LNCaP clone FGC (cell line): ENCODE measurements around the gene CRKL.

Source experiments
- DNase-seq: peaks from one replicate; pipeline ENCODE4 v3.0.0-alpha.2; 2011; ENCODE audit warnings: low read depth
- H3K4me3 ChIP-seq: 2 replicates; pipeline ENCODE4 v1.5.1; 2011; ENCODE audit warnings: mild to moderate bottlenecking, low read depth, low read length, control low read depth
- CTCF ChIP-seq: IDR thresholded peaks from 2 replicates; pipeline ENCODE4 v1.5.1; 2012; ENCODE audit warnings: mild to moderate bottlenecking; ENCODE audit not compliant: control insufficient read depth, insufficient read depth; ENCODE audit errors: extremely low read depth

The CRKL gene

DNA sequence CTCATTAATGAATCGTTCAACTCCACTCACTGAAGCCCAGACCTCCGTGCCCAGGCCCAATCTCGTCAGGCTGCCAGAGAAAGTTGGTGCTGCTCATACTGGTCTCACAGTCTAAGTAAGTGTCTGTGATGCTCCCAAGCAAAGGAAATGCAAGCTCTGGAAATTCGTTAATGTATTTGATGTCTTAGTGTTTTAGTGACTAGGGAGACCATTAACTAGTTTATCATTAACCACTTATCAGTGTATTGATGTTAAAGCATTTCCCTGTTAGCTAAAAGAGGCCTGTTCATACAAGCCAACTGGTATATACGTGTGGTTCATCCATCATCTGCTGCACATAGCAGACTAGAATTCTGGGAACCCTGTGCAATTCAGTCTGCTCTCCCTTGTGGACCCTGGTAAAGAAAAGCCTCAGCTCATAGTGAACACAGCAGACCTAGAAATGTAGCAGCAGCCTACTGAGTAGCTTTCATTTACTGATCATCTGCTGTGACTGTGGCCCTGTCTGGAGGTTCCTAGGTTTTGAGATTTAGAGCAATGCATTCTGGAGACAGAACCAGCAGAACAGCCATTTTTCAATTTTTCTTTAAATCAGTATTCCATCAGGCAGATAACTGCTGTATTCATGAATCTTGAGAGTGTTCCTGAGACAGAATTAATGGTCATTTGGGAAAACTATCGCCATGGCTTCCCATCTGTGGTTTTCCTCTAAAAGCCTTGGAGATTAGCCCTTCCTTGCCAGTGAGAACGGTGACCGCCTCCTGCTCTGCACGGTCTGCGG is 34.1 kb downstream of the CRKL start:
- no peak for DNase-seq
- TF ChIP-seq CTCF: no peak
- H3K4me3 ChIP-seq: no peak overlapping the region

GRCh38 chr22:20951932-20952380 is 34.7 kb downstream of the CRKL start:
- no peak for TF ChIP-seq CTCF
- no peak for DNase-seq
- H3K4me3 ChIP-seq: no peak overlapping the region

DNA sequence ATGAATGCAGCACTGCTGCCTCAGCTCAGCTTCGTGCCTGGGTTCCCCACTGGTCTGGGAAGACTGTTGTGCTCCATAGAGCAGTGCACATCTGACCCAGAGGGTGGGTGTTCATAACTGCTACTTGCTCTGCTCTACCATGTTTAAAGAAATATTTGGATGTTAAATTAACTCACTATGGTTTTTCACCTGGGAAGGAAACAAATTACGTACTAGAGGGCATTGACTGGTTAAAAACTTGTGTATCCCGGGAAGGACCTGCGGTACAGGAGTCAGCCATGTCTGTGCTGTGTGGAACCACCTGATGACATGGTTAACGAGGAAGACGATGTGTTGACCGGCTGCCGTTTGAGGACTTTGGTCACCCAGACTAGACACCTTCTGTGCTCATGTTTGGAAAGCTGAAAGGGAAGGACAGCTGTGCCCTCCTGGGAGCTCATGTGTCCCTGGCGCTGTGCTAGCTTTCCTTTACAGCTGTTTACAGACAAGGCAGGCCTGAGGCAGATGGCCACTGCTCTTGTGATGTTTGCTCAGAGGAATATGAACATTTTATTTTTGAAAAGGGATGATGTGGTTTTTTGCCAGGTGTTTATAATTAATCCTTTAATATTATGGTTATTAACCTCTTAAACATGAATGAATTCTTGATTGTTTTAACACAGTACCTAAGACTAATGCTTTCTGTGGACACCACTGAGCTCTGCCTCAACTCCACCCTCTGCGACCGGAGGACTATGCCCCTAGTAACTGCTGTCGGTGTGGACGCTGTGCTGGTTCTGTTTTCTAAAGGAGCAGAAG is 35.5 kb downstream of the CRKL start:
- no peak for TF ChIP-seq CTCF
- H3K4me3 ChIP-seq: no peak overlapping the region
- peak; percentile 19 for DNase-seq

- DNase-seq: no peak
- TF ChIP-seq CTCF: no peak
- H3K4me3 ChIP-seq: no peak overlapping the region
Measured at GRCh38 chr22:20953342-20953608, 36.1 kb downstream of the CRKL start.

- TF ChIP-seq CTCF: no peak
- H3K4me3 ChIP-seq: no peak overlapping the region
- DNase-seq: no peak
Measured at GRCh38 chr22:20953668-20954500, 36.7 kb downstream of the CRKL start.

DNA sequence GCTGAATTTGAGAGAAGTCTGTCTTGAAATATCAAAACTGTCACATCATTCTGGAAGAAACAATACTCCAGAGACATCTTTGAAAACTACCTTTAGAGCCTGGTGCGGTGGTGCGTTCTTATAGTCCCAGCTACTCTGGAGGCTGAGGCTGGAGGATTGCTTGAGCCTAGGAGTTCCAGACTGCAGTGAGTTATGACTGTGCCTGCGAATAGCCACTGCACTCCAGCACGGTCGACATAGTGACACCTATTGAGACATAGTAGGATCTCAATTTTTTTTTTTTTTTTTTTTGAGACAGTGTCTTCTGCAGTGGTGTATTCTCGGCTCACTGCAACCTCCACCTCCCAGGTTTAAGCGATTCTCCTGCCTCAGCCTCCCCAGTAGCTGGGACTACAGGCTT is 38.3 kb downstream of the CRKL start:
- no peak overlapping the region for H3K4me3 ChIP-seq
- TF ChIP-seq CTCF: no peak
- DNase-seq: no peak
